GM21737 (cell line): ENCODE measurements around the gene OR2A42.
"Not testable (repeated sequence)": the region's sequence is repeated elsewhere in the genome, so short reads cannot be mapped to it uniquely, and the experiment has no call there.

Experiments
- ATAC-seq: cut with Tn5 transposase; IDR thresholded peaks from one replicate; pipeline ENCODE4 v1.9.1; 2021; ENCODE audit warnings: mild to moderate bottlenecking, moderate library complexity; ENCODE audit not compliant: unreplicated experiment

Gene OR2A42, protein sequence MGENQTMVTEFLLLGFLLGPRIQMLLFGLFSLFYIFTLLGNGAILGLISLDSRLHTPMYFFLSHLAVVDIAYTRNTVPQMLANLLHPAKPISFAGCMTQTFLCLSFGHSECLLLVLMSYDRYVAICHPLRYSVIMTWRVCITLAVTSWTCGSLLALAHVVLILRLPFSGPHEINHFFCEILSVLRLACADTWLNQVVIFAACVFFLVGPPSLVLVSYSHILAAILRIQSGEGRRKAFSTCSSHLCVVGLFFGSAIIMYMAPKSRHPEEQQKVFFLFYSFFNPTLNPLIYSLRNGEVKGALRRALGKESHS

DNA sequence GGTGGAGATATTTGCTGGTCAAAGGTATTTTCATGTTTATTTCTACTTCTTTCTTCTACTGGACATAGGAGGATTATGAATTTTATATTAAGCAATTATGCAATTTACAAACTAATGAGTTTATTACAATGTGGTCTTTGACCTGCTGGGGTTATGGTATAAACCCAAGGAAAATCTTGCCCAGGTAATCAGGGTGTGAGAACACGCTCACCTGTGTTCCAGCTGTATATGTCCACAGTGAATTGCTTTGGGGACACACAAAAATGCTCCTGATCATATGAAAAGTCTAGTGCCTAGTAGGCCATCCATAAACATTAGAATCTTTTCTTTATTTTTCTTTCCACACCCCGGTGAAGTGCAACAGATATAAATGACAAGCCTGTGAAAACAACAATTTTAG, at the start of gene OR2A42:
OR2A42 (minus strand) TSS at position 241 of the 400 bp plus-strand sequence. CDS start 6,762 bp downstream, outside the sequence.
- not testable (repeated sequence) for ATAC-seq

DNA sequence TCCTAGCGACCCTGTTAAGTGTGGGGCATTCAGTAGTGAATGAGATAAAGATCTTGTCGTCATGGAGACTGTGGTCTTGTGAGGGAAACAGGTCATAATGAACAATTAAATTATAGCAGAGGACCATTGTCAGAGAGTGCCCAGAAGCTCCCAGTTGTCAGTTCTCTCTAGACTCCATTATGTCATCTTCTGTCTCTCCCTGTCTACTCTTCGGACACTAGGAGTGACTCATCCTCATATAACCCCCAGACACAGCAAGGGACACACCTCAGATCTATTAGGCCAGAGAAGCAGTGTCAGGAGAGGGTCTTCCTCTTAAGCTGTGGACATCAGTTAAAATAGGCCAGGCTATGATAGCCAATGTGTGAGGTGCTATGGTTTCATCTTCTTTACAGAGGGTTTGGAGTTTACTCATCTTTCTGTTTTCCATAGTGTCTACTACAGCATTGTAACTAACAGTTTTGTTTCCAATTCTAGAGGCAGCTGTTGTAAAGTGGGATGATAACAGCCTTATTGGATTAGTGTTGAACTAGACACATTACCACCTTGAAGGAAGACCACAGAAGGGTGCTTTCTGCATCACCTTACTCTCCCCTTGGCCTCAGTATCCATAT, 47.9 kb upstream of the OR2A42 start:
- not testable (repeated sequence) for ATAC-seq

DNA sequence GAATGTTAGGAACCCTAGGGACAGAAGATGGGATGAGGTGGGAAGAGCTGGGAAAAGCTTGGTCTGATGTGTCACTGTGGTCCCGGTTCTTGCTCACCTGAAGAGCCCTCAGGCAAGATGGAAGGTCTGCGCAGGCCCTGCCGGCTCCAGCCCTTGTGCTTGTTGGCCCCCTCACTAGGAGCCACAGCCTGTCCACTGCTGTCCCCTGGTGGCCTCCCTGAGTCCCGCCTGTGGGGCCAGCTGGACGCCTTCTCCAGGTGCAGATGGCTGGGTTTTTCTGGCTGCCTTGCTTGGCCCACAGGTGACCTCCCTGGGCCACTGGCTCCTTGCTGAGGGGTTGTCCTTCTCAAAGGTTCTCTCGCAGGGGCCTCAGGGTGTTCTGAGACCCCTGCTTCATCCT, 44.3 kb upstream of the OR2A42 start:
- ATAC-seq: not testable (repeated sequence)

DNA sequence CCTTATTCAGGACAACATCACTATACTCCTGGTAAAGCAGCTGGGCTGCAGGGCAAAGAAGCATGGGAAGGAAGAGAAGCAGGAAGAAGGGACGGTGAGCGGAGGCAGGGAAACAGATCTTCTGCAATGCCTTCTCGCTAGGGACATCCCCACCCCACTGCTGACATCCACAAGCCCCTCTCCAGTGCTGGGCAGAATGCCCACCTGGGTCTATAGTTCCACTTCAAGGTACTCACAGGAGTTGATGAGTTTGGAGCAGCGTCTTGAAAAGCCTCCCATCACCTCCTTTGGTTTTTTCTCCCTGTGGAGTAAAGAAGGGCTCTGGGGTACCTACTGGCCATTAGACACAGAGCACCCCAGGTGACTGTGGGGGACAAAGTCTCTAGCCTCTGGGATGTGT, 43.1 kb upstream of the OR2A42 start:
- not testable (repeated sequence) for ATAC-seq

DNA sequence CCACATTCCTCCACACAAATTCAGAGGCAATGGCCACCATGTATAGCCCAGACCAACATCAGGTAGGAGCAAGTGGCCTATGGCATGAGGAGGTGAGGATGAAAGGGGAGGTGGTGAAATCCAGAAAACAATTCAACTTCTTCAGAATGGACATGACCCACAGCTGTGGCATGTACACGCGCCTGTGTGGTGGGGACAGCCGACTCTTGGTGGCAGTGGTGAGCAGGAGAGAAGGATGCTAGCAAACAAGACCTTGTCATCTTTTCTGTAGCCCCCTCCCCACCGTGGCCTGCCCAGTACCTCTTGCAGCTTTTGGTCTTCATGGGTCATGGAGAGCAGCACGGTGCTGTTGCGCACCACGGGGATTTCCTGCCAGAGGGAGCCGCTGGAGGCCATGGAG, 42.6 kb upstream of the OR2A42 start:
- ATAC-seq: not testable (repeated sequence)

DNA sequence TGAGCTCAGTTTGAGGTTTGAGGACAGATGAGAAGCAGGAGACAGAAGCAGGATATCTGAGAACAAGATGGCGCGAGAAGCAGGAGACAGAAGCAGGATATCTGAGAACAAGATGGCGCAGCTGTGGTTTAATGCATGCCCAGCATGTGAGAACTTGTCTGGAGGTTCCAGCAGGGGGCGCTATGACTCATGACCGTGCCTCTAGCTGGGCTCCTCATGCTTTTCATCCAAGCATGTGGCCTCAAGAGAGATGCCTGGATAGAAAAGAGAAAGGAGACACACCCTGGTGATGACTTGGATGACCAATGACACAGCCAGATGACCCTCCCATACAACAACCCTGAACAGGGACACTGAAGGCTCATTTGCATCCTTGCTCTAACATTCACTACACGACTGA, 40.6 kb upstream of the OR2A42 start:
- ATAC-seq: not testable (repeated sequence)

DNA sequence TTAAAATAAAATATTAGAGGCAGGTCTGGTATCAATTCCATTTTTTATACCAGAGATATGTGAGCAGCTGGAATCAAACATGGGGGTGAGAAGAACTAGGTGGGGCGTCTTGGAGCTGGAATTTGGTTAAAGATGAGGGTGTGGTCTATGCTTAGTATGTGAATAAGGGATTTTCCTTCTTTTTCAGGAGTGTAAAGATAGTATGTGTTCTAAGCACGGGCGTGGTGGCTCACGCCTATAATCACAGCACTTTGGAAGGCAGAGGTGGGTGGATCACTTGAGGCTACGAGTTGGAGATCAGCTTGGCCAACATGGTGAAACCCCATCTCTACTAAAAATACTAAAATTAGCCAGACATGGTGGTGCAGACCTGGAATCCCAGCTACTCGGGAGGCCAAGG, 35.9 kb upstream of the OR2A42 start:
- ATAC-seq: not testable (repeated sequence)

DNA sequence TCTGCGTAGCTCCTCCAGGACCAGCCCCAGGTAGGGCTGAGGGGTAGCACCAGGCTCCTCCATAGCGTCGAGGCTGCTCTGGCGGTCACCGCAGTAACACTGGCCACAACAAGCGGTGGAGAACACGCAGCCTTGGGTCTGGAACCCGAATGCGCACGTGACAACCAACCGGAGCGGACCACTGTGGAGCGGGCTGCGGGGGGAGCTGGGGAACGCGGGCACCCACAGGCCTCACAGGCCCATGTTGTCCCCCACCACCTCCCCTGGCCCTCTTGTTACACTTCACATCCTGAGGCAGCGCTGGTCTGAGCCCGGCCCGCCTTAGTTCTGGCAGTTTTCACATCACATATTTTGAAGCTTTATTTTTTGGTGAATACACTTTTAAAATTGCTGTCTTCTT, 29.8 kb upstream of the OR2A42 start, which contains the start of gene CTAGE8:
CTAGE8 (minus strand) TSS at position 101 of the 400 bp plus-strand sequence; CDS start at position 63, 38 bp downstream.
- ATAC-seq: not testable (repeated sequence)

DNA sequence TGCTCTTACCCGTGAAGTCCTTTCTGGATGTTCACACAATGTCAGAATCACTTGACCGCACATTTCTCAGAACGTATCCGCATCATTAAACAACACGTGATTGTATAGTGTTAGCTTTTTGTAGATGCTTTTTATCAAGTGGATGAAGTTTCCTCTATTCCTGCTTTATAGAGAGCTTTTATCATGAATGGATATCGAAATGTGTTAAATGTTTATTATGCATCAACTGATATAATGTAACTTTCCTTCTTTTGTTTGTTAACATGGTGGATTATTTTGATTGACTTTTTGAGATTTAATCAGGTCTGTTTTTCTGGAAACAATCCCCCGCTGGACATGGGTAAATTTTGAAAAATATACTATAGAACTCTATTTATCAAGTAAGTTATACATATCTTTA, 25.3 kb upstream of the OR2A42 start, which contains the start of gene OR2A7:
OR2A7 (minus strand) TSS at position 101 of the 400 bp plus-strand sequence. CDS start 5,164 bp downstream, outside the sequence.
- not testable (repeated sequence) for ATAC-seq

DNA sequence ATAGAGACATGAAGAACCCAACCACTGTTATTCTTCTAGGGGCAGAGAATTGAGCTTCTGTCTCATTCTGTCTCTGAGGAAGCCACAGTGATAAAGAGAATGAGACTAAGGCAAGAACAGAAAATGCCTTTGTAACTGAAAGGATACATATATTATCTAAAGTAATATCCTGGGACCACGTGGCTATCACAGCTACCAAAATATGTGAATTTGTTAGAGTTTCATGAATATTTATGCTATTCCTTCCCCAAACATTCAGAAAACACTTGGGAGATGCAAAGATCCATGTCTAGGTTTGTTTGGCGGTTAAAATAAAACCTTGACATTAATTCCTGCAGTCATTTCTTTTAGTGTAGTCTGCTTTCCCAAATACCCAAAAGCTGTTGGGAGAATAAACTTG, 22.7 kb upstream of the OR2A42 start:
- ATAC-seq: not testable (repeated sequence)

DNA sequence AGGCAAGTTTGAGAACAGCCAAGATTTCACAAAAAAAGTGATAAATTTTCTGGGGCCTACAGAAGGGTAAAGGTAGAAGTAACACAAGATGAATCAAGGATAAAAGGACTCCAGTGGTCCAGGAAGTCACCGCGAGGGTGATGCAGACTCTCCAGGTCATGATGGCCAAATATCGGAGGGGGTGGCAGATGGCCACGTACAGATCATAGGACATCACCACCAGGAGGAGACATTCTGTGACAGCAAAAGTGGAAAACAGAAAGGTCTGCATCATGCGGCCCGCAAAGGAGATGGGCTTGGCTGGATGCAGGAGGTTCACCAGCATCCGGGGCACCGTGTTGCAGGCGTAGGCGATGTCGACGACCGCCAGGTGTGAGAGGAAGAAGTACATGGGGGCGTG, 19.7 kb upstream of the OR2A42 start:
- ATAC-seq: not testable (repeated sequence)

DNA sequence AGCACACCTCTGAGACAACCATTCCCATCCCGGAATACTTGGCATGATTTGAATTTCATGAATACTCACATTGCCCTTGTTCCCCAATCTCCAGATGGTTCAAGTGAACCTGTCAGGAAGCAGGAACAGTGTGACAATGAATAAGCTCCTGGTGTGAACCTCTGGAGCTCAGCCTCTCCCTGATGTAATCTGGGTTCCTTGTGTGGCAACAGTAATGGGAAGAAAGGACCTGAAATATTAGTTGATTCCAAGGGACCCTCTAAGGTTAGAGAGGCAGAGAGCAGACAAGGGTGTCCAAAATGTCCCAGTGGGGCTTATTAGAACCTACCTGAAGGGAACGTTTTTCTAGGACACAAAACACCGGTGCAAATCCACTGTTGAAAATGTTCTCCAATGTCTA, 16.7 kb upstream of the OR2A42 start:
- ATAC-seq: no peak

DNA sequence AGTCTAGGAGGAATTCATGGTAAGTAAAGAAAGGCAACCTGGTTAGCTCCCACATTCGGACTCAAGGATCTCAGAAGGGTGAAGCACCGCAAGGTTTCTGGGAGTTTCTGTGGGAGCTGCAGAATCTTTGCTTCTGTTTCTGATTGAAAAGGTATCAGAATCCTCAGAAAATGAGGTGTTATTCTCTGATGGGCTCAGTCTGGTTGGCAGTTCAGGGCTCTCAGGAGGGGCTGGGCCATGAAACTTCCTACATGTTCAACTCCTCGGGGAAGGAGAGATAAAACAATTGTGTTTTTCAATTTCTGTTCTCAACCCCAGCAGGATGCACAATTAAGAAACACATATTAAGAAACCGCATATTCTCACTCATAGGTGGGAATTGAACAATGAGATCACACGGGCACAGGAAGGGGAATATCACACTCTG, 16.1 kb upstream of the OR2A42 start:
- ATAC-seq: no peak

DNA sequence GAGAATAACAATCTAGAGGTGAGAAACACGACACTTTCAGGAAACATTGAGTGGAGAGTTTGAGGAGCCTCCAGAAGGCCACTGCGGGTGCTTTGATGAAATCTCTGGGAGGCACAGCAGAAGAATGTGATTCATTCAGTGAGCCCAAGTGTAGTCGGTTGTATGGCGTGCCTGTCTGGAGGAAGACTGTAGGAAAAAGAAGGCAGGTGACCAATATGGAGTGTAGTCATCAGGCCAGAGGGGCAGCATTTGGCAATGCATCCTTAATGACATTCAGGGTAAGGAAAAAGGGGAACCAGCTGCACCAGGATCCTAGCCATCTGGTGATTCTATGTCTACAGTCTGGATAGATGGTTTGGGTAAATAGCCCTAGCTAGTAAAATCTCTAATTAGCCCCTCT, 12.9 kb upstream of the OR2A42 start:
- ATAC-seq: not testable (repeated sequence)

DNA sequence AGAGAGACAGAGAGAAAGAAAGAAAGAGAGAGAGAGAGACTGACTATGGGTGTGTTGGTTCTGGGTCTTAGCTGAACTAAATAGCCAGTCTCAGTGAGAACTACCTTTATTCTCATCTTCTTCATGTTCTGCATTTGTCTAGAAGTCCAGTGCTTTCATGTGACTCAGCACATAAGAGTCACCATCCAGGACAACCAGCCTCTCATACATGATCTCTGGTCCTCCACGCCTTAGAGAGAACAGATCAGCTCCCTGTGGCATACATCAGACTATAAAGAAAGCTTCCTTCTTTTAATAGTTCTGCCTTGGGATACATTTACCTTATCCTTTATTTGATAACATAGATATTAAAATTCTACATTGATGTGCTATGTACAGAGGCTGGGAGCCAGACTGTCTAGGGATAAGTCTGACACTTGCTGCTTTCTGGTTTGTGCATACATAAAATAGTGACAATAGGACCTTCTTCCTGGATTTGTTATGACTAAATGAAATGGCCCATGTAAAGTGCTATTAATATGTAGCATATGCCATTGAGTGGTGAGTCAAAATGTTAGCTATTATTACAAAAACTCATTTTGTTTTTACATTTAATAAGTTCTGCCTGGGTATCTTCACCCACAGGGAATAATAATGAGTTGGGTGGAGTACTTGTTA, 8.4 kb upstream of the OR2A42 start:
- ATAC-seq: not testable (repeated sequence)

DNA sequence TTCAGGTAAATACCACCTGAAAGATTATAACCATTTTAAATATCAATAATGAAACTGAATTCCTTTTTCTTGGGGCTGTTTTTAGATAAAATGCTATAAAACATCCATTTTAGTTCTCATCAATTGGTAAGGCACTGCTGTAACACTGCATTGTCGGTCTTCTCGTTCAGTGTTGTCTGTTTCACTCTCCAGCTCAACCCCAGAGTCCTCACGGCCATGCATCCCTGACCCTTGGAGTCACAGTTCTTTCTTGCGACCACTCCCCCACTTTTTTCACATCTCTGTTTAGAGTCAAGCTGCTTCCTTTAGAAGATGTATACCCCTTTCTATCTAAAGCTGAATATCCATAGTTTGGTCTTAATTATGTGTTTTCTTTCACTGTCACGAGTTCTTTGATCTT, 7.6 kb upstream of the OR2A42 start:
- ATAC-seq: not testable (repeated sequence)

DNA sequence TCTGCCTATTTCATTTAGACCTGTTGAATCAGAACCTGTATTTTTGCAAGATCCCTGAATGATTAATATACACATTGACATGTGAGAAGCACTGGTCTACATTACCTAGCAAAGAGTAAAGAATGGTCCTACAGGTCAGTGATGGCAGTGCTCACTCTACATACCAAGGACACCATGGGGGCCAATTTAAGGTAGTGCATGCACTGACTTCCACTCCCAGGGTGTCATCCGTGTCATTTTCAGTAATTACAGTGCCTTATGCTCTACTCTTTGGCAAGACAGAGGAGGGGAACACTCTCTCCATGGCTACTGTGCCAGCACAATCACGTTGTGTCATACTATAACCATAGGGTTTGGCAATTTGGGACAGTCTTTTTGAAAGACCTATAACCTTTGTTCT, 6.0 kb upstream of the OR2A42 start:
- not testable (repeated sequence) for ATAC-seq

DNA sequence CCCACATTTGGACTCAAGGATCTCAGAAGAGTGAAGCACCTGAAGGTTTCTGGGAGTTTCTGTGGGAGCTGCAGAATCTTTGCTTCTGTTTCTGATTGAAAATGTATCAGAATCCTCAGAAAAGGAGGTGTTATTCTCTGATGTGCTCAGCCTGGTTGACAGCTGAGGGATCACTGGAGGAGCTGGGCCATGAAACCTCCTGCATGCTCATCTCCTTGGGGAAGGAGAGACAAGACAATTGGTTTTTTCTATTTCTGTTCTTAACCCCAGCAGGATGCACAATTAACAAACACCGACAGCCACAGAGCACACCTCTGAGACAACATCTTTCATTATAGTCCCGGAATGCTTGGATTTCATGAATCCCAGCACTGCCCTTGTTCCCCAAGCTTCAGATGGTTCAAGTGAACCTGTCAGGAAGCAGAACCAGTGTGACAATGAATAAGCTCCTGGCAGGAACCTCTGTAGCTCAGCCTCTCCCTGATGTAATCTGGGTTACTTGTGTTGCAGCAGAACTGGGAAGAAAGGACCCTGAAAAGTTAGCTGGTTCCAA, 799 bp downstream of the OR2A42 start:
- ATAC-seq: not testable (repeated sequence)

DNA sequence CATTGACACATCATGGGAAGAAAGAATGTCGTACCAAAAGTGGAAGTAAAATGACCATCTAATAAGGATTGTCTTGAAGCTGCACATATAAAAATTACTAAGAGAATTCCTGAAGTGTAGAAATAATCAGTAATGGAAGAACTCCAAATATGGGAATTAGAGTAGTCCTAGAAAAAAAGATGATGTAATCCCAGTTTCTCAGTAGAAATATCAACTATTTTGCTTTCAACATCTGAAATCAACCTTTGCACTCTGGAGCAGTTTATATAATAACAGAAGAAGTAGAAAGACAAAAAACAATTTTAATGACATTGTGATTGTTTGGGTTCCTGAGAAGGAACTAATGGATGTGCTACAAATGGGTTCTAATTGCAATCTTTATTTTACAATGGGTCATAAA, 6.4 kb downstream of the OR2A42 start:
- ATAC-seq: not testable (repeated sequence)

DNA sequence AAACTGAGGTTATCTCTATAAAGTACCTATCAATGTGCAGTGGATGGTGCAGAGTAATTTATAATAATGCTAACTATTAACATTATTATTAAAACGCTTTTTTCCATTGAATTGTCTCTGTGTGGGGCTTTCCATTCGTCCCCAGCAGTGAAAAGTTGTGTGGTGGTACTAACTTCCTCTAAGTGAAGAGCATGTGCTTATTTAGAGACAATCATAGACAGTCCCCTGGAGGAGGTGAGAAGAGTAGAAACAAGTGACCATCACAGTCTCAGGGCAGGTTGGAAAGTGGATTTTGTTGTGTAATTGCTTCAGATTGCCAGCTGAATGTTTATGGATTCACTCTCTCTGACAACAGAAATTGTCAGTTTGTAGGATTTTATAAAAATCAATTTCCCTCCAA, 8.4 kb downstream of the OR2A42 start:
- ATAC-seq: not testable (repeated sequence)

DNA sequence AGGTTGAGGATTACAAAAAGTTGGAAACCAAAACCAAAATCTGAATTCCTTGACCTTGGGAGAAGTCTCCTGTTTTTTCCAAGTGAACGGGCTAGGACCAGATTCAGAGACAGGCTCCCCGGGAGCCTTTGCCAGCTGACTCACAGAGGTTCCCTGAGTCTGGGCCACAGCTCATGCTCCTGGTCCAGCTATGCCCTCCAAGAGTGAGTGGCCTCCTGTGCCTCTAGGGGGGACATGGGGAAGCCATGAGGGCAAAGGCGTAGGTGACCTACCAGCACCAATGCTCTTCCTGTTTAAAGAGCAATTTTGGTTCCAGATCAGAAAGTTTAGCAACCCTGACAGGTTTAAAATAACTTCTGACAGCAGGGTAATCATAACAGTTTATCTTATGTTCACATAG, 10.6 kb downstream of the OR2A42 start:
- not testable (repeated sequence) for ATAC-seq
